ENCODE measurements around the gene KIF1A.

DNA sequence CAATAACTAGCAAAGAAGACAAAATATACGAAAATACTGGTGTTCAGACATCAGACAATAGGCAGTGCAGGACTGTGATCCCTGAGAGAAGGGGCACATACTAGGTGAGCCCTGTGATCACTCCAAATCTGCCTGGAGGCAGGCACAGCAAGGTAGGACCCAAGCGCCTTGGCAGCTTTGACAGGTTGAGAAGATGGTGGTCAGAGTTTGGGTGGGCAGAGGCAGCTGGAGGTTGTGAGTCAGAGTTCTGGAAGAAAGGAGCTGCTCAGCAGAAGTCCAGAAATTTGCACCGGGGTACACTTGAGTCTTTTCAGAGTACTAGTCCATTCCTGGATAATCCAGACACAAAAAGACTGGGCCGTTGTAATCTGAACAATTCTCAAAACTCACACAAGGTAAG is 14.0 kb downstream of the KIF1A start:
- TF ChIP-seq CTCF (IDR thresholded peaks at IDR 0.05; ENCODE audit: low read length) (no peak), EZH2 (IDR thresholded peaks at IDR 0.05; ENCODE audit: borderline replicate concordance, low read length) (no peak)

All from OCI-LY1 (cell line).